Measurements from ENCODE around the gene BRD3OS. TPM values are rescaled to one million over a fixed set of nuclear protein-coding genes. Genes with fewer than 3 reads are reported as not detected.

Gene BRD3OS
- total RNA-seq, 4 donors from 2014 or later = 15.3 to 39.0 (median 21.7) TPM

- Histone ChIP-seq H3K36me3 (no peaks in the 10 kb centered on the region), H3K27ac (peak overlapping the region in 3 of 4 donors; percentile 88 to 96 (median 93)), H3K27me3 (peaks cover 2% of the 10 kb centered on the region), H3K9me3 (no peaks in the 10 kb centered on the region), H3K4me1 (peaks cover 0 to 40% (median 18%) of the 10 kb centered on the region in 3 donors), H3K4me3 (peak overlapping the region; percentile 55 to 83)
- WGBS, 2 donors (ENCODE audit: low coverage in 1 of 2) = 0% methylated on average over 2 of the region's 82 CpGs; no CpG with 5 or more reads in 1 of the 2 donors
- no peak for TF ChIP-seq EP300 (IDR thresholded peaks at IDR 0.05)
- TF ChIP-seq, protein P1, sequence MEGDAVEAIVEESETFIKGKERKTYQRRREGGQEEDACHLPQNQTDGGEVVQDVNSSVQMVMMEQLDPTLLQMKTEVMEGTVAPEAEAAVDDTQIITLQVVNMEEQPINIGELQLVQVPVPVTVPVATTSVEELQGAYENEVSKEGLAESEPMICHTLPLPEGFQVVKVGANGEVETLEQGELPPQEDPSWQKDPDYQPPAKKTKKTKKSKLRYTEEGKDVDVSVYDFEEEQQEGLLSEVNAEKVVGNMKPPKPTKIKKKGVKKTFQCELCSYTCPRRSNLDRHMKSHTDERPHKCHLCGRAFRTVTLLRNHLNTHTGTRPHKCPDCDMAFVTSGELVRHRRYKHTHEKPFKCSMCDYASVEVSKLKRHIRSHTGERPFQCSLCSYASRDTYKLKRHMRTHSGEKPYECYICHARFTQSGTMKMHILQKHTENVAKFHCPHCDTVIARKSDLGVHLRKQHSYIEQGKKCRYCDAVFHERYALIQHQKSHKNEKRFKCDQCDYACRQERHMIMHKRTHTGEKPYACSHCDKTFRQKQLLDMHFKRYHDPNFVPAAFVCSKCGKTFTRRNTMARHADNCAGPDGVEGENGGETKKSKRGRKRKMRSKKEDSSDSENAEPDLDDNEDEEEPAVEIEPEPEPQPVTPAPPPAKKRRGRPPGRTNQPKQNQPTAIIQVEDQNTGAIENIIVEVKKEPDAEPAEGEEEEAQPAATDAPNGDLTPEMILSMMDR (IDR thresholded peaks at IDR 0.05) = no peak
- no peak for TF ChIP-seq POLR2A (IDR thresholded peaks at IDR 0.05)
- TF ChIP-seq POLR2AphosphoS5 (IDR thresholded peaks at IDR 0.05) = no peak
- ATAC-seq = no peak
These were observed 33.9 kb upstream of the BRD3OS start for GRCh38 chr9:133991214-133991921.

- peak; percentile 52 for ATAC-seq
- 0% methylated on average over 12 of the region's 124 CpGs; no CpG with 5 or more reads in 1 of the 2 donors for WGBS, 2 donors (ENCODE audit: low coverage in 1 of 2)
These were observed 33.1 kb upstream of the BRD3OS start, which contains the start of gene VAV2 for GRCh38 chr9:133991964-133992779. TSS of gene VAV2 (minus strand) at chr9:133992324. CDS start at chr9:133992278, 46 bp downstream.

DNA sequence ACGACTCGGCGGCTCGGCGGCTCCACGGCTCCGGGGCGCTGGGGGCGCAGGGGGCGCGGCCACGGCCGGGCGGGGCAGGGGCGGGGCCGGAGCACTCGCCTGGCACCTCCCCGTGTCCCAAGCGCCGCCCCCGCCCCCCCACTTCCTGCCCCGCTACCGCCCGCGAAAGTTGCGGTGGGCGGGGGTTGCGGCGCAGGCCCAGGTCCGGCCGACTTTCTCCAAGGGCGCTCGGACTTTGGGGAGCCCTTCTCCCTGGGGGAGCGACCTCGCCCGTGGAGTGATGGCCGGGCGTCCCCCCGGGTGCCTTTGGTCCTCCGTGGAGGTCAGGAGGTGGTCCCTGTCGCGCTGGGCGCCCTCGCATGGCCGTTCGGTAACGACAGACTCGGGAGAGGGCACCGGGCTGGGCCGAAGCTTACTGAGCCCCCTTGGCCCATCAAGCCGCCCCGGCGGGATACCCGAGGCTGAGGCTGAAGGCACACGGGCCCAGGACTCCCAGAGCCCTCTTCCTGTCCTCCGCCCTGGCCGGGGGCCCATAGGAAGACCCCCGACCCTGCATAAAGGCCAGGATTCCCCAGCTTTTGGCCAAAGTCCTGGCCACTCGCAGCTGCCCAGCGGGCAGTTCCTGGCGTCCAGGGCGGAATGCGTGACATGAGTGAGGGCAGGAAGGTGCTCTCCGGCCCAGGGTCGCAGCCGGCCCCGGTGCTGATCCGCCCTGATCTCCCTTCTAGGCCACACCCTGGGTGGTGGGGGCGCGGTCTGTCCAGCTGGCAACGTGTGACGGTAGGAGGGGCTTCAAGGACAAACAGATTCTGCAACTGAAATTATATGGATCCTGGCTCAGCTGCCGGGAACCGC, 32.3 kb upstream of the BRD3OS start:
- Histone ChIP-seq H3K4me3 (peak overlapping the region; percentile 55 to 83), H3K9me3 (no peaks in the 10 kb centered on the region), H3K27ac (peak overlapping the region; percentile 72 to 96 (median 90)), H3K36me3 (no peaks in the 10 kb centered on the region), H3K27me3 (peaks cover 16% of the 10 kb centered on the region), H3K4me1 (peaks cover 0 to 40% (median 18%) of the 10 kb centered on the region in 3 donors)
- TF ChIP-seq POLR2A (IDR thresholded peaks at IDR 0.05) (peak; percentile 30 to 49), EP300 (IDR thresholded peaks at IDR 0.05) (no peak), POLR2AphosphoS5 (IDR thresholded peaks at IDR 0.05) (peak; percentile 67)
- TF ChIP-seq, protein P1 (IDR thresholded peaks at IDR 0.05) = peak in 3 of 4 experiments; percentile 34 to 62 (median 49)
- no CpG with 5 or more reads among the region's 74 CpGs for WGBS, 2 donors (ENCODE audit: low coverage in 1 of 2)
- peak; percentile 83 for ATAC-seq

More at GRCh38 chr9:133991964-133992779, 33.1 kb upstream of the BRD3OS start, which contains the start of gene VAV2:
- Histone ChIP-seq H3K9me3 (no peaks in the 10 kb centered on the region), H3K36me3 (no peaks in the 10 kb centered on the region), H3K4me1 (peaks cover 0 to 40% (median 18%) of the 10 kb centered on the region in 3 donors), H3K27ac (peak within 1 kb of the TSS; percentile 72 to 96 (median 90)), H3K27me3 (peaks cover 9% of the 10 kb centered on the region), H3K4me3 (peak within 1 kb of the TSS; percentile 55 to 83)
- no peak for TF ChIP-seq POLR2A (IDR thresholded peaks at IDR 0.05)
- TF ChIP-seq, protein P1 (IDR thresholded peaks at IDR 0.05) = peak in 1 of 4 experiments; percentile 2
- no peak for TF ChIP-seq POLR2AphosphoS5 (IDR thresholded peaks at IDR 0.05)

DNA sequence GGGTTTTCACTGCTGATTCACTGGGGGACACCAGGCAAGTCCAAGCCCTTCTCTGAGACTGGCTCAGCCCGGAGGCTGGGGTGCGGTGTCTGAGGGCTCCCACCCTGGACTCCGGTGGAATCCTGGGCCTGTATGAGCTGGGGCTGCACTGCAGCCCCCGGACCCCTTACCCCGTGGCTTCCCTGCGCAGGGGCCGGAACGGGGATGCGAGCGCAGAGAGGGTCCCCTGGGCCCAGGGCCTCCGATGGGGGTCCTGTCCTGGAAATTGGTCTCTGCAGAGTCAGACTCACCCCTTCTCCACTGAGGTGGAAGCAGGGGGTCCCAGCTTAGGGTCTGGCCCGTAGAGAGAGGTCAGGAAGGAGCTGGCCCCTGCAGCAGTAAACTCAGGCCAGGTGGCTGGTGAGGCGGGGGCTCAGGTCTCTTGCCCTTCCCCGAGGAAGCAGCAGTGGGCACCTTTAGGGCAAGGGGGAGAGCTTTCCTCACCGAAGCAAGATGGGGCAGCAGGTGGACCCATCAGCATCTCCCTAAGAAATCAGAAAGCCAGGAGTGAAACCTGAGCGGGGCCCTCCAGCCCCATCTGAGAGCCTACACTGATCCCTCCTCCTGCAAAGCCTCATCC, 31.5 kb upstream of the BRD3OS start:
- ATAC-seq = no peak
- peak overlapping the region in 1 of 2 donors; percentile 83 for H3K4me3 ChIP-seq
- H3K36me3 ChIP-seq = no peaks in the 10 kb centered on the region
- TF ChIP-seq, protein P1 (IDR thresholded peaks at IDR 0.05) = no peak
- no peak for TF ChIP-seq POLR2A (IDR thresholded peaks at IDR 0.05)
- no CpG with 5 or more reads among the region's 16 CpGs for WGBS, 2 donors (ENCODE audit: low coverage in 1 of 2)
- peak overlapping the region in 3 of 4 donors; percentile 88 to 96 (median 93) for H3K27ac ChIP-seq
- no peaks in the 10 kb centered on the region for H3K9me3 ChIP-seq
- H3K27me3 ChIP-seq = peaks cover 20% of the 10 kb centered on the region
- H3K4me1 ChIP-seq = peaks cover 0 to 40% (median 18%) of the 10 kb centered on the region in 3 donors

All from gastroesophageal sphincter (tissue), 4 donors.